ENCODE data around the gene RUNX2.

DNA sequence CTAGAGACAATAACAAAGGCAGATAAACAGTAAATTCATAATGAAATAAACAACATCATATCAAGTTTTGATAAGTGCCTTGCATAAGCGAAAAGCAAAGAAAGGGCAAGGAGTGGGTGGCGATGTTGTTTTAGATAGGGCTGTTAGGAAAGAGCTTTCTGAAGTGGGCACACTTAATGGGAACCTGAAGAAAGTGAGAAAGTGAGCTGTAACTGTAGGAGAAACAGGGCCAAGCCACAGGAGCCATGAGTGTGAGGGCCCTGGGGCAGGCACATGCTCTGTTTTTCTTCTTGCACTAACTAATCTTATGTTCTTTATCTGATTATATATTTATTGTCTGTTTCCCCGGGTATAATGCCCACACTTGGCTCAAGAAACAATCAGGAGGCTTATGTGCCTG lies 243.0 kb downstream of the RUNX2 start:
- TF ChIP-seq, protein P1, sequence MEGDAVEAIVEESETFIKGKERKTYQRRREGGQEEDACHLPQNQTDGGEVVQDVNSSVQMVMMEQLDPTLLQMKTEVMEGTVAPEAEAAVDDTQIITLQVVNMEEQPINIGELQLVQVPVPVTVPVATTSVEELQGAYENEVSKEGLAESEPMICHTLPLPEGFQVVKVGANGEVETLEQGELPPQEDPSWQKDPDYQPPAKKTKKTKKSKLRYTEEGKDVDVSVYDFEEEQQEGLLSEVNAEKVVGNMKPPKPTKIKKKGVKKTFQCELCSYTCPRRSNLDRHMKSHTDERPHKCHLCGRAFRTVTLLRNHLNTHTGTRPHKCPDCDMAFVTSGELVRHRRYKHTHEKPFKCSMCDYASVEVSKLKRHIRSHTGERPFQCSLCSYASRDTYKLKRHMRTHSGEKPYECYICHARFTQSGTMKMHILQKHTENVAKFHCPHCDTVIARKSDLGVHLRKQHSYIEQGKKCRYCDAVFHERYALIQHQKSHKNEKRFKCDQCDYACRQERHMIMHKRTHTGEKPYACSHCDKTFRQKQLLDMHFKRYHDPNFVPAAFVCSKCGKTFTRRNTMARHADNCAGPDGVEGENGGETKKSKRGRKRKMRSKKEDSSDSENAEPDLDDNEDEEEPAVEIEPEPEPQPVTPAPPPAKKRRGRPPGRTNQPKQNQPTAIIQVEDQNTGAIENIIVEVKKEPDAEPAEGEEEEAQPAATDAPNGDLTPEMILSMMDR (IDR thresholded peaks at IDR 0.05) = no peak
- TF ChIP-seq EZH2 (IDR thresholded peaks at IDR 0.05) = no peak
